NCI-H2081 (cell line): ENCODE results near the gene ITGB7.

Experiments
- DNase-seq, 2 experiments: peaks; one replicate each; lab custom pipeline; 2025; lab: John Stamatoyannopoulos, UW

Gene ITGB7

GRCh38 chr12:53196486-53196885 lies 10.6 kb downstream of the ITGB7 start:
- no peak for DNase-seq

GRCh38 chr12:53195516-53196420 lies 11.3 kb downstream of the ITGB7 start:
- DNase-seq = no peak

GRCh38 chr12:53194973-53195372 lies 12.1 kb downstream of the ITGB7 start:
- DNase-seq = no peak

GRCh38 chr12:53193985-53194716 lies 12.9 kb downstream of the ITGB7 start:
- DNase-seq = no peak

GRCh38 chr12:53193040-53193439 lies 14.0 kb downstream of the ITGB7 start:
- no peak for DNase-seq

GRCh38 chr12:53192531-53193021 lies 14.5 kb downstream of the ITGB7 start:
- no peak for DNase-seq

GRCh38 chr12:53191885-53192530 lies 15.0 kb downstream of the ITGB7 start:
- DNase-seq = no peak

- no peak for DNase-seq
Measured at GRCh38 chr12:53191096-53191884, 15.8 kb downstream of the ITGB7 start.

- peak in 1 of 2 experiments; percentile 24 for DNase-seq
Measured at GRCh38 chr12:53190108-53190729, 16.8 kb downstream of the ITGB7 start.

GRCh38 chr12:53187145-53187899 lies 19.7 kb downstream of the ITGB7 start:
- DNase-seq = no peak

- DNase-seq = no peak
Measured at GRCh38 chr12:53186745-53187144, 20.3 kb downstream of the ITGB7 start.

GRCh38 chr12:53185582-53186153 lies 21.4 kb downstream of the ITGB7 start:
- no peak for DNase-seq

GRCh38 chr12:53184828-53185227 lies 22.2 kb downstream of the ITGB7 start:
- DNase-seq = no peak

- DNase-seq = peak in 1 of 2 experiments; percentile 25
Measured at GRCh38 chr12:53182903-53183302, 24.1 kb downstream of the ITGB7 start.

- DNase-seq = no peak
Measured at GRCh38 chr12:53181935-53182334, 25.1 kb downstream of the ITGB7 start.

- peak; percentile 84 to 89 for DNase-seq
Measured at GRCh38 chr12:53180931-53181645, 26.0 kb downstream of the ITGB7 start.

GRCh38 chr12:53180220-53180930 lies 26.7 kb downstream of the ITGB7 start, which contains the start of the genes CSAD and ZNF740:
Gene CSAD, minus strand, starts transcription at chr12:53180925. Its CDS starts 7,455 bp downstream, at chr12:53173470.
Gene ZNF740, plus strand, starts transcription at chr12:53180722. Its CDS starts 1,262 bp downstream, at chr12:53181984.
- peak; percentile 98 for DNase-seq

GRCh38 chr12:53179687-53180219 lies 27.3 kb downstream of the ITGB7 start:
- DNase-seq = no peak
